ENCODE data around the gene VWC2. TPM values are rescaled to one million over a fixed set of nuclear protein-coding genes. Genes with fewer than 3 reads are reported as not detected.
A peak's percentile ranks its signal among the peaks of the same experiment; 100 is the strongest.

VWC2 gene
- total RNA-seq, 2 donors from 2014 or later, result 0.11 TPM; not detected in 1

GRCh38 chr7:49770838-49771237 is 2.6 kb upstream of the VWC2 start:
- Histone ChIP-seq H3K4me3 (no peak overlapping the region), H3K36me3 (no peaks in the 10 kb centered on the region), H3K4me1 (replicated peaks) (peaks cover 3% of the 10 kb centered on the region), H3K27ac (no peak overlapping the region), H3K27me3 (replicated peaks; ENCODE audit: insufficient read depth) (no peaks in the 10 kb centered on the region), H3K9me3 (no peaks in the 10 kb centered on the region)
- DNase-seq (ENCODE audit: low spot score), result no peak
- intact Hi-C loops (cut with DNase I), result no loop called here
- 83% methylated on average over 4 of the region's 4 CpGs for WGBS
- TF ChIP-seq POLR2AphosphoS5 (IDR thresholded peaks at IDR 0.05), result no peak
- TF ChIP-seq POLR2A (IDR thresholded peaks at IDR 0.05), result no peak
- no peak for TF ChIP-seq CTCF (IDR thresholded peaks at IDR 0.05)

GRCh38 chr7:49771427-49772176 is 1.8 kb upstream of the VWC2 start:
- no peak for DNase-seq (ENCODE audit: low spot score)
- Histone ChIP-seq H3K4me3 (no peak overlapping the region), H3K27ac (no peak overlapping the region), H3K27me3 (replicated peaks; ENCODE audit: insufficient read depth) (no peaks in the 10 kb centered on the region), H3K36me3 (no peaks in the 10 kb centered on the region), H3K9me3 (no peaks in the 10 kb centered on the region), H3K4me1 (replicated peaks) (peaks cover 3% of the 10 kb centered on the region)
- WGBS, result 93% methylated on average over 11 of the region's 11 CpGs
- intact Hi-C loops (cut with DNase I), result no loop called here
- TF ChIP-seq POLR2A (IDR thresholded peaks at IDR 0.05) (no peak), CTCF (IDR thresholded peaks at IDR 0.05) (no peak), POLR2AphosphoS5 (IDR thresholded peaks at IDR 0.05) (no peak)

- no peaks in the 10 kb centered on the region for H3K9me3 ChIP-seq
- no peak overlapping the region for H3K27ac ChIP-seq
- intact Hi-C loops (cut with DNase I), result no loop called here
- 8% methylated on average over 11 of the region's 11 CpGs for WGBS
- H3K27me3 ChIP-seq (replicated peaks; ENCODE audit: insufficient read depth), result no peaks in the 10 kb centered on the region
- H3K4me1 ChIP-seq (replicated peaks), result peaks cover 3% of the 10 kb centered on the region
- H3K36me3 ChIP-seq, result no peaks in the 10 kb centered on the region
- DNase-seq (ENCODE audit: low spot score), result no peak
- H3K4me3 ChIP-seq, result no peak overlapping the region
- no peak for TF ChIP-seq POLR2A (IDR thresholded peaks at IDR 0.05)
- no peak for TF ChIP-seq POLR2AphosphoS5 (IDR thresholded peaks at IDR 0.05)
- TF ChIP-seq CTCF (IDR thresholded peaks at IDR 0.05), result no peak
Observed at GRCh38 chr7:49772916-49773217, 571 bp upstream of the VWC2 start.

GRCh38 chr7:49773936-49774458 is 559 bp downstream of the VWC2 start:
- Histone ChIP-seq H3K4me1 (replicated peaks) (peaks cover 3% of the 10 kb centered on the region), H3K36me3 (no peaks in the 10 kb centered on the region), H3K9me3 (no peaks in the 10 kb centered on the region), H3K4me3 (peak overlapping the region; percentile 15 to 32), H3K27me3 (replicated peaks; ENCODE audit: insufficient read depth) (no peaks in the 10 kb centered on the region), H3K27ac (no peak overlapping the region)
- WGBS, result 1% methylated on average over 31 of the region's 56 CpGs
- TF ChIP-seq CTCF (IDR thresholded peaks at IDR 0.05) (no peak), POLR2A (IDR thresholded peaks at IDR 0.05) (no peak), POLR2AphosphoS5 (IDR thresholded peaks at IDR 0.05) (no peak)
- intact Hi-C loops (cut with DNase I), result no loop called here
- DNase-seq (ENCODE audit: low spot score), result no peak

- no peak overlapping the region for H3K27ac ChIP-seq
- TF ChIP-seq POLR2A (IDR thresholded peaks at IDR 0.05), result no peak
- TF ChIP-seq POLR2AphosphoS5 (IDR thresholded peaks at IDR 0.05), result no peak
- no peak for TF ChIP-seq CTCF (IDR thresholded peaks at IDR 0.05)
- H3K36me3 ChIP-seq, result no peaks in the 10 kb centered on the region
- no peaks in the 10 kb centered on the region for H3K27me3 ChIP-seq (replicated peaks; ENCODE audit: insufficient read depth)
- intact Hi-C loops (cut with DNase I), result no loop called here
- H3K4me3 ChIP-seq, result peak overlapping the region; percentile 10 to 32
- H3K9me3 ChIP-seq, result no peaks in the 10 kb centered on the region
- 2% methylated on average over 19 of the region's 36 CpGs for WGBS
- H3K4me1 ChIP-seq (replicated peaks), result peaks cover 3% of the 10 kb centered on the region
- DNase-seq (ENCODE audit: low spot score), result no peak
Observed at GRCh38 chr7:49774459-49775064, 1.1 kb downstream of the VWC2 start.
